ENCODE data around the gene SLC25A41. TPM values are rescaled to one million over a fixed set of nuclear protein-coding genes. Genes with fewer than 3 reads are reported as not detected.

Gene SLC25A41
- total and polyA plus RNA-seq, 2 of the 13 experiments (the other 11 are each of a cell fraction or from before 2014, with no cell fraction given) = 0.33 to 0.95 TPM

DNA sequence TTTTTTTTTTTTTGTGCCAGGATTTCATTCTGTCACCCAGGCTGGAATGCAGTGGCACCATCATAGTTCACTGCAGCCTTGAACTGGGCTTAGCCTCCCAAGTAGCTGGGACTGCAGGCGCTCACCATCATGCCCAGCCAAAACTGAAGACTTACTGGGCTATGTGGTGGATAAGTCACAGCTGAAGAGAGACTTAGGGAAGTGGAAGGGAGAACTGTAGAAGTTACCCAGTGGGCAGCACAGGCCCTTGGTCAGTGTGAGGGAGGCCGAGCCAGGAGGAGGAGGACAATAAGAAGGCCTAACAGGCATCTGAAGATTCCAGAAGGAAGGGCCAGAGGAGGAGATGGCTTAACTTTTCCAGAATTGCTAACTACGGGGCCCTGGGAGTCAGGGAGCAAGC lies 53.8 kb downstream of the SLC25A41 start:
- Histone ChIP-seq H3K27ac (ENCODE audit: extremely low read length, insufficient read depth, low read length) (no peak overlapping the region), H3K4me3 (replicated peaks in 1 of 3; ENCODE audit: insufficient read depth in 1 of 3, low read depth in 2 of 3, low read length in 3 of 3) (no peak overlapping the region), H3K27me3 (ENCODE audit: control insufficient read depth in 1 of 2, insufficient read depth in 2 of 2, low read length in 2 of 2) (no peaks in the 10 kb centered on the region), H4K20me1 (ENCODE audit: insufficient read depth, low read length) (peaks cover 3% of the 10 kb centered on the region; the same call in 1 of the 2 replicates), H3K36me3 (replicated peaks in 1 of 2; ENCODE audit: control insufficient read depth in 1 of 2, insufficient read depth in 2 of 2, low read length in 2 of 2) (peaks cover 19 to 41% of the 10 kb centered on the region in 2 experiments), H3K9ac (ENCODE audit: insufficient read depth, low read depth, low read length) (no peak overlapping the region), H2AFZ (ENCODE audit: low read length) (no peak overlapping the region), H3K79me2 (ENCODE audit: insufficient read depth, low read length) (no peaks in the 10 kb centered on the region), H3K4me2 (ENCODE audit: low read depth, low read length) (no peak overlapping the region), H3K9me3 (ENCODE audit: low read length) (no peaks in the 10 kb centered on the region), H3K4me1 (ENCODE audit: insufficient read depth, low read length) (no peaks in the 10 kb centered on the region)
- intact Hi-C loops (cut with micrococcal nuclease; ENCODE audit: unreplicated experiment) = no loop called here
- TF ChIP-seq ZFP82 (CRISPR knock-in tag; IDR thresholded peaks at IDR 0.05; ENCODE audit: borderline replicate concordance) (0 out of 2 replicates have a peak, but pooled peaks have one; percentile 60), MIXL1 (CRISPR knock-in tag; IDR thresholded peaks at IDR 0.05) (no peak)
- POLR2A ChIA-PET = interaction anchor here (0.6 kb wide), 1 partner anchor 180 kb away, joined by 4 read pairs; no protein-coding TSS in a partner anchor
- CTCF ChIA-PET (ENCODE audit: low intra/inter-chr PET ratio, low total read pairs) = no interaction called here
- FAIRE-seq = no peak
- DNase-seq (ENCODE audit: low spot score) = no peak
- ATAC-seq = no peak
- BruUV-seq (replicated peaks) = no TSS peak
- 93% methylated on average over 3 of the region's 3 CpGs for WGBS (ENCODE audit: low lambda C conversion rate)
- in situ Hi-C loops (cut with HindIII; ENCODE audit: extremely low pct_ligation_motif_present, low pct_unique_long_range_greater_than_20kb) = no loop called here

- 96% methylated on average over 8 of the region's 9 CpGs for WGBS (ENCODE audit: low lambda C conversion rate)
- ATAC-seq (no peak), DNase-seq (ENCODE audit: low spot score) (no peak), FAIRE-seq (no peak)
- intact Hi-C loops (cut with micrococcal nuclease; ENCODE audit: unreplicated experiment) = no loop called here
- no peak overlapping the region for H3K4me2 ChIP-seq (ENCODE audit: low read depth, low read length)
- H3K4me1 ChIP-seq (ENCODE audit: insufficient read depth, low read length) = peaks cover 6% of the 10 kb centered on the region
- H2AFZ ChIP-seq (ENCODE audit: low read length) = no peak overlapping the region
- H4K20me1 ChIP-seq (ENCODE audit: insufficient read depth, low read length) = peaks cover 3% of the 10 kb centered on the region; the same call in 1 of the 2 replicates
- ChIA-PET CTCF (ENCODE audit: low intra/inter-chr PET ratio, low total read pairs) (no interaction called here), POLR2A (no interaction called here)
- H3K79me2 ChIP-seq (ENCODE audit: insufficient read depth, low read length) = no peaks in the 10 kb centered on the region
- no peaks in the 10 kb centered on the region for H3K9me3 ChIP-seq (ENCODE audit: low read length)
- in situ Hi-C loops (cut with HindIII; ENCODE audit: extremely low pct_ligation_motif_present, low pct_unique_long_range_greater_than_20kb) = no loop called here
- H3K9ac ChIP-seq (ENCODE audit: insufficient read depth, low read depth, low read length) = no peak overlapping the region
- no peak for TF ChIP-seq ONECUT2 (CRISPR knock-in tag; IDR thresholded peaks at IDR 0.05)
- TF ChIP-seq SRSF9 (IDR thresholded peaks at IDR 0.05; ENCODE audit: borderline replicate concordance, insufficient read depth, low read depth, low read length, poor library complexity, severe bottlenecking) = no peak
- TF ChIP-seq IRF2 (CRISPR knock-in tag; IDR thresholded peaks at IDR 0.05) = no peak
- TF ChIP-seq, protein P1, sequence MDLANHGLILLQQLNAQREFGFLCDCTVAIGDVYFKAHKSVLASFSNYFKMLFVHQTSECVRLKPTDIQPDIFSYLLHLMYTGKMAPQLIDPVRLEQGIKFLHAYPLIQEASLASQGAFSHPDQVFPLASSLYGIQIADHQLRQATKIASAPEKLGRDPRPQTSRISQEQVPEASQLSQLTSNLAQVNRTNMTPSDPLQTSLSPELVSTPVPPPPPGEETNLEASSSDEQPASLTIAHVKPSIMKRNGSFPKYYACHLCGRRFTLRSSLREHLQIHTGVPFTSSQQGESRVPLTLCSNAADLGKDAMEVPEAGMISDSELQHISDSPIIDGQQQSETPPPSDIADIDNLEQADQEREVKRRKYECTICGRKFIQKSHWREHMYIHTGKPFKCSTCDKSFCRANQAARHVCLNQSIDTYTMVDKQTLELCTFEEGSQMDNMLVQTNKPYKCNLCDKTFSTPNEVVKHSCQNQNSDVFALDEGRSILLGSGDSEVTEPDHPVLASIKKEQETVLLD (CRISPR knock-in tag; IDR thresholded peaks at IDR 0.05; ENCODE audit: low read depth) = no peak
- no peak for TF ChIP-seq NR2F1 (CRISPR knock-in tag; IDR thresholded peaks at IDR 0.05)
- no peak for TF ChIP-seq CTCF (CRISPR knock-in tag; IDR thresholded peaks at IDR 0.05)
- no peak for TF ChIP-seq DR1 (CRISPR knock-in tag; IDR thresholded peaks at IDR 0.05)
- TF ChIP-seq, protein P2, sequence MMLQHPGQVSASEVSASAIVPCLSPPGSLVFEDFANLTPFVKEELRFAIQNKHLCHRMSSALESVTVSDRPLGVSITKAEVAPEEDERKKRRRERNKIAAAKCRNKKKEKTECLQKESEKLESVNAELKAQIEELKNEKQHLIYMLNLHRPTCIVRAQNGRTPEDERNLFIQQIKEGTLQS (CRISPR knock-in tag; IDR thresholded peaks at IDR 0.05) = no peak
- H3K36me3 ChIP-seq (replicated peaks in 1 of 2; ENCODE audit: control insufficient read depth in 1 of 2, insufficient read depth in 2 of 2, low read length in 2 of 2) = peaks cover 18 to 42% of the 10 kb centered on the region in 2 experiments
- no peak overlapping the region for H3K27ac ChIP-seq (ENCODE audit: extremely low read length, insufficient read depth, low read length)
- no peaks in the 10 kb centered on the region for H3K27me3 ChIP-seq (ENCODE audit: control insufficient read depth in 1 of 2, insufficient read depth in 2 of 2, low read length in 2 of 2)
- no TSS peak for BruUV-seq (replicated peaks)
- H3K4me3 ChIP-seq (replicated peaks in 1 of 3; ENCODE audit: insufficient read depth in 1 of 3, low read depth in 2 of 3, low read length in 3 of 3) = no peak overlapping the region
Observed at GRCh38 chr19:6378486-6378885, 55.1 kb downstream of the SLC25A41 start.

All from HepG2 (cell line).